Neural progenitor cell (in vitro differentiated cells): Measurements from ENCODE around the gene CYP4F3.
"Not testable (repeated sequence)": the region's sequence is repeated elsewhere in the genome, so short reads cannot be mapped to it uniquely, and the experiment has no call there.

ENCODE experiments used
- CTCF ChIP-seq: fragments of 200-600 bp; sonication (generic); IDR thresholded peaks from 2 replicates; pipeline ENCODE4 v1.5.1; 2017; ENCODE audit warnings: antibody characterized with exemption, mild to moderate bottlenecking
- EZH2 ChIP-seq: fragments of 200-600 bp; sonication (generic); IDR thresholded peaks from 2 replicates; pipeline ENCODE4 v1.6.1; 2017; ENCODE audit warnings: antibody characterized with exemption, mild to moderate bottlenecking, moderate library complexity

- not testable (repeated sequence) for TF ChIP-seq CTCF, EZH2
These were observed 46.9 kb upstream of the CYP4F3 start for GRCh38 chr19:15593766-15594165.
